Measurements from ENCODE around the gene RNU1-1. TPM values are rescaled to one million over a fixed set of nuclear protein-coding genes. Genes with fewer than 3 reads are reported as not detected.
A peak's percentile ranks its signal among the peaks of the same experiment; 100 is the strongest.
"Not testable (repeated sequence)": the region's sequence is repeated elsewhere in the genome, so short reads cannot be mapped to it uniquely, and the experiment has no call there.

Gene RNU1-1
- total RNA-seq, 1 donor from 2014 or later, result under 0.01 TPM

- not testable (repeated sequence) for DNase-seq (ENCODE audit: low read depth)
Observed at GRCh38 chr1:16493731-16494130, 20.4 kb downstream of the RNU1-1 start.

DNA sequence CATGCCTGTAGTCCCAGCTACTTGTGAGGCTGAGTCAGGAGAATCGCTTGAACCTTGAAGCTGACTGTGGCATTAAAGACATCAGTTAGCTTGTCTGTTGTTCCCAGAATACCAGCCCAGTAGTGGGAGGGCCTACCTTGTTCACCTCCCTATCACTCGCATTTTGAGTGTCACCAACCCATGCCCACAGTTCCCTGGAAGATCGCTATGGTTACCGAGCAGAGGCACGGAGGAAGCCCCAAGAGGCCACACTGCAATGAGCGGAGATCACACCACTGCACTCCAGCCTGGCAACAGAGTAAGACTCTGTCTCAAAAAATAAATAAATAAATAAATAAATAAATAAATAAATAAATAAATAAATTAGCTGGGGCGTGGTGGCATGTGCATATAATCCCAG, 21.1 kb downstream of the RNU1-1 start:
- DNase-seq (ENCODE audit: low read depth), result peak; percentile 11

GRCh38 chr1:16491056-16491675, 22.9 kb downstream of the RNU1-1 start:
- DNase-seq (ENCODE audit: low read depth), result no peak

DNA sequence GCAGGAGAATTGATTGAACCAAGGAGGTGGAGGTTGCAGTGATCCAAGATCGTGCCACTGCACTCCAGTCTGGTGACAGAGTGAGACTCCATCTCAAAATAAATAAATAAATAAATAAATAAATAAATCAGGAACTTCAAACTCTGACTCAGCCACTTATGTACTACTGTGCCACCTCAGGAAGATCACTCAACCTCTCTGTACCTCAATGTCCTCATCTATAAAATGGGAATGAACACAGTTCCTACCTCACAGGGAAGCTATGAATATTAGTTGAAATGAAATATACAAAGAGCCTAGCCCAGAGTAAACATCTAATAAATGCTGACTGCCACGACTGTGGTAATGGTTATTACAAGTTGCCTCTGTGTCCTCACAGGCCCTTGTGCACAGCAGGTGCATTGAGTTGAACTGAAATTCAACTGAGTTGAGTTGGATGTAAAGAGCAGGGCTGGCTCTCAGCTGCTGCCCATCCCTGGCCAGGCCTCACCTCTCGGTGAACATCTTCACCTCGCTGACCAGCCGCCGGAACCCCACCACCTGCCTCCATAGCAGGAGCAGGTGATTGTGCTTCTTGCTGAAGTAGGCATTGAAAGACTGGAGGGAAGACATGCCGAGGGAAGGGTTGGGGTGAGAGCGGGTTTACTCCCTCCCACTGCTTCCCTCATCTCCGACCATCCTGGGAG, 24.7 kb downstream of the RNU1-1 start:
- not testable (repeated sequence) for DNase-seq (ENCODE audit: low read depth)

DNA sequence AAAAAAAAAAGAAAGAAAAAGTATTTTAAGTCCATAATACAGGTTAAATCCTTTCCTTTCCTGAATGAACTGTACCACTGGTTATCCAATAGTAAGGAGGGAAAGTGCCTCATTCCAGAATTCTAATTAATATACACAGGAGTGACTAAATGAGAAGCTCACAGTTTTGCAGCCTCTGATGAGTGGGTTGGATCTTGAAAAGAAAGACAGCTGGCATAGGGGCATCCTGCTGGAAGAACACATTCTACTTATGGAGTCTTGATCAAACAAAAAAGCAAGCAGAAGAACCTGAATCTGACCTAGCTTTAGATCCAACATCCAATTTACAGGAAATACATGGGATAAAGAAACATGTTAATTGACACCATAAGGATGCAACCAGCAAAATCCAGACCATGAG, 27.1 kb downstream of the RNU1-1 start:
- not testable (repeated sequence) for DNase-seq (ENCODE audit: low read depth)

GRCh38 chr1:16486316-16486715, 27.8 kb downstream of the RNU1-1 start:
- not testable (repeated sequence) for DNase-seq (ENCODE audit: low read depth)

DNA sequence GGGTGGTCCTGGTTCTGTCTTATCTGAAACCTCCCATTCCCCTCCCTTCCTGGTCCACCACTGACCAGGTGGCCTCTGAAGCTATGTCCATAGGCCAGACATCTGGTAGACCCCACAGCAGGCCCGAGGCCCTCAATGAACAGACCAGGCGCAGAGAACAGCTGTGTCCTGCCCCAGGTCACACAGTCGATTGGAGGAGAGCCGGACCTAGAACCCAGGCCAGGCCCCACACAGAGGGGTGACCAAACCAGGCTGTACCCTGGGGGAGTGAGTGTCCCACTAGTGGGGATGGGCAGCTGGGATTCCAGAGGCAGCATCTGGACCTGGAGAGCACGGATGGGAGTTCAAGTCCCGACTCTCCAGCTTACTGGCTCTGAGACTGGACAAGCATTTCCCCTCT, 29.2 kb downstream of the RNU1-1 start:
- no peak for DNase-seq (ENCODE audit: low read depth)

GRCh38 chr1:16484501-16484835, 29.6 kb downstream of the RNU1-1 start:
- DNase-seq (ENCODE audit: low read depth), result no peak

GRCh38 chr1:16483639-16484500, 30.2 kb downstream of the RNU1-1 start:
- not testable (repeated sequence) for DNase-seq (ENCODE audit: low read depth)

GRCh38 chr1:16483146-16483545, 30.9 kb downstream of the RNU1-1 start:
- not testable (repeated sequence) for DNase-seq (ENCODE audit: low read depth)

- DNase-seq (ENCODE audit: low read depth), result no peak
Observed at GRCh38 chr1:16478091-16478490, 36.0 kb downstream of the RNU1-1 start.

DNA sequence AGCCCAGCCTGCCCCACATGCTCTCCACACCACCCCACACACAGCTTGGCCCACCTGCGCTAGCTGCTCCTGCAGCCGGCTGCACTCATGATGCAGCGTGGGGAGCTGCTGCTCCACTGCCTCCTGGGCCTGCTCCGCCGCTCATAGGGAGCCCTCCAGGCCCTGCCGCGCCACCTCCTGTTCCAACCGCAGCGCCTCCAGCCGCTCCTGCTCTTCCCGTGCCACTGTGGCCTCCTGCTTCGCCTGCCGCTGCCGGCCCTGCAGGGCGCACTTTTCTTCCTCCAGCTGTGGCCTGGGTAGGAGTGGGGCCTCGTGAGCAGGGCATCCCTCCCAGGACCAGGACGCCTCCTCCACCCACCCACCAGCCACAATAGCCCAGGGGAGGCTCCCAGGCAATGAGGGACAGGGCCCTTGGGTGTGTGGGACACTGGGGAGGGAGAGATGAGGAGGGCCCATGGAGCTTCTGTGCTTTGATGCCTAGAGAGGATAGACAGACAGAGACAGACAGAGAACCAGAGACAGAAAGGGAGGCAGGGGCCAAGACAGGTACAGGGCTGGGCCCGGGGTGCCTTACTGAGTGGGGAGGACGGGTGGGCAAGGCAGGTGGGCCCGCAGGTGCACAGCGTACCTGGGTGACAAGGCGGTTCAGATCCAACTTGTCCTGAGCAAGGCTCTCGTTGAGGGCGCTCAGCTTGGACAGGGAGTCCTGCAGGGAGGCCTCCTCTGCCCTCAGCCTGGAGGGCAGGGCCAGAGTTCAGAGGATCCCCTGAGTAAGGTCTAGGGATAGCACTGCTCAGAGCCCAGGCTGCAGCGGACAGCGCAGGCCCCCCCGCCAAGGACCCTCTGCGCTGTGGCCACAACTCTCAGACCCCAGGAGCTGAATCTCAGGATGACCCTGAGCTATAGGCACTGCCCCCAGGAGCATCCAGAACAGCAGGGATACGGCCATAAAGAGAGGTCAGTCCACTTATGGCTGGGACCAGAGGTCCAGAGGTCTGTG, 38.0 kb downstream of the RNU1-1 start:
- DNase-seq (ENCODE audit: low read depth), result not testable (repeated sequence)

DNA sequence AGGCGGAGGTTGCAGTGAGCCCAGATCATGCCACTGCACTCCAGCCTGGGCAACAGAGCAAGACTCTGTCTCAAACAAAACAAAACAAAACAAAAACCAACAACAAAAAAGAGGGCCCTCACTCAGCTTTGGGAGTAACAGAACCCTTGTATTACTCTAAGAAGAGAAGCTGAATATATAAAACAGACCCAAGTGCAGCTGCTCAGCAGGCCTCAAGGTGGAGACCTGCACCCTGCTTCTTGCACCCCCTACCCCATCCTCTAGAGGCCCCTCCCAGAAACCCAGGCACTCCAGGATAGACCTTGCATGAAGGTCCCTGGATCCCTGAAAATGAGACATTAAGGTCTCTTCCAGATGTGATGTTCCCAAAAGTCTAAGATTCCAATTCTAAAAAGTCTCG, 39.2 kb downstream of the RNU1-1 start:
- DNase-seq (ENCODE audit: low read depth), result not testable (repeated sequence)

DNA sequence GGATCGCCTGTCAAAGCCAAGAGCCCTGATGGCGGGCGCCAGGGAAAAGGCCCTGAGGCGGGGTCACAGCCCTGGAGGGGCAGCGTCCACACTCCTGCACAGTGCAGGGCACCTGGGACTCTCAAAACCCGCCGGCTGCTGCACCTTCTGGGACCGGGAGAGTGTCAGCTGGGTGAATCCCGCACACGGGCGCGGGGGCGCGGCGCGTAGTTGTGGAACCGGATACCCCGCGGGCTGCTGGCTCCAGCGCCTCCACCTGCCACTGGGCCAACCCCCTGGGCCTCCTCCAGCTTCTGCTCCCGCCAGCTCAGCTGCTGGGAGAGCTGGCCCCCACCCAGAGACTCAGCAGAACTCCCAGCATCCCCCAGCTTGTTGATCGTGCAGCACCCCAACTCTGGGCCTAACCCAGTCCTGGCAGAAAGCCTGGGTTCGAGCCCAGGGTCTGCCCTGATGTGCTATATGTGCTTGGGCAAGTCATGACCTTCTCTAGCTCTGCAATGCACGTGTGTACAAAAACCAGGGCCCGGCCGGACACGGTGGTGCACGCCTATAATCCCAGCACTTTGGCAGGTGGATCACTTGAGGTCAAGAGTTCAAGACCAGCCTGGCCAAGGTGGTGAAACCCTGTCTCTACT, 39.8 kb downstream of the RNU1-1 start:
- no peak for DNase-seq (ENCODE audit: low read depth)

GRCh38 chr1:16468558-16468957, 45.5 kb downstream of the RNU1-1 start:
- no peak for DNase-seq (ENCODE audit: low read depth)

- DNase-seq (ENCODE audit: low read depth), result no peak
Observed at GRCh38 chr1:16464917-16465625, 49.0 kb downstream of the RNU1-1 start.
